HepG2 (cell line): Measurements from ENCODE around the gene CASP5. TPM values are rescaled to one million over a fixed set of nuclear protein-coding genes. Genes with fewer than 3 reads are reported as not detected.
A peak's percentile ranks its signal among the peaks of the same experiment; 100 is the strongest.

Experiments used
- ATAC-seq: fragments of 200-7000 bp; cut with Tn5 transposase; 3 replicates; pipeline ENCODE4 v1.9.1; 2020; ENCODE audit warnings: mild to moderate bottlenecking, moderate library complexity
- BruUV-seq: library from RNA; stranded (reverse); fragments of 400-500 nt; replicated peaks from 2 replicates; lab custom pipeline; 2021; lab: Mats Ljungman, UMichigan
- CTCF ChIA-PET: fragments of 300-600 bp; formaldehyde crosslinking; extraction: SDS; loops from one replicate; lab custom pipeline; 2021; ENCODE audit warnings: low total read pairs, inconsistent platforms, low intra/inter-chr PET ratio; lab: Yijun Ruan, JAX
- POLR2A ChIA-PET: fragments of 350-600 bp; sonication (Branson Sonifier 250); formaldehyde crosslinking; loops from one replicate; lab custom pipeline; 2020; ENCODE audit warnings: antibody characterized with exemption, inconsistent platforms; lab: Yijun Ruan, JAX
- DNase-seq: peaks from one replicate; pipeline ENCODE4 v3.0.0-alpha.2; 2015; ENCODE audit warnings: low spot score
- FAIRE-seq: peaks from 3 replicates; lab custom pipeline; 2011; peaks lifted over from hg19 to GRCh38; lab: Jason Lieb, UNC
- H2AFZ ChIP-seq: one replicate; pipeline ENCODE4 v1.6.1; 2011; ENCODE audit warnings: low read length, inconsistent platforms
- H3K27ac ChIP-seq: fragments of 300-600 bp; 3 replicates; pipeline ENCODE4 v1.8.0; 2011; ENCODE audit warnings: mixed run types, mild to moderate bottlenecking, mixed read lengths, low read length, inconsistent platforms; ENCODE audit not compliant: insufficient read depth; ENCODE audit errors: extremely low read length
- H3K27me3 ChIP-seq, 2 experiments: fragments of 200-600 bp in 1 of 2; 2 replicates in 1 of 2; 3 replicates in 1 of 2; pipeline versions ENCODE4 v1.6.0 to v1.8.0; 2011; ENCODE audit warnings: low read length in 2 of 2, mild to moderate bottlenecking in 2 of 2, moderate library complexity in 2 of 2, inconsistent platforms in 1 of 2; ENCODE audit not compliant: insufficient read depth in 2 of 2, control insufficient read depth in 1 of 2
- H3K36me3 ChIP-seq, 2 experiments: fragments of 200-600 bp in 1 of 2; replicated peaks in 1 of 2; 2 replicates in 1 of 2; 3 replicates in 1 of 2; pipeline versions ENCODE4 v1.5.1 to v1.8.0; 2011; ENCODE audit warnings: low read length in 2 of 2, inconsistent platforms in 1 of 2; ENCODE audit not compliant: insufficient read depth in 2 of 2, control insufficient read depth in 1 of 2
- H3K4me1 ChIP-seq: 2 replicates; pipeline ENCODE4 v1.5.1; 2012; ENCODE audit warnings: low read length, inconsistent platforms; ENCODE audit not compliant: insufficient read depth
- H3K4me2 ChIP-seq: 2 replicates; pipeline ENCODE4 v1.6.0; 2011; ENCODE audit warnings: low read depth, low read length, inconsistent platforms
- H3K4me3 ChIP-seq, 3 experiments: fragments of 200-600 bp in 1 of 3; sonication (generic), shearing (Covaris generic) in 1 of 3; replicated peaks in 1 of 3; 2 replicates each; pipeline ENCODE4 v1.5.1; 2011 to 2016; ENCODE audit warnings: low read length in 3 of 3, inconsistent platforms in 2 of 3, low read depth in 2 of 3, mild to moderate bottlenecking in 2 of 3, control low read depth in 1 of 3, mixed read lengths in 1 of 3; ENCODE audit not compliant: insufficient read depth in 1 of 3
- H3K79me2 ChIP-seq: one replicate; pipeline ENCODE4 v1.6.1; 2011; ENCODE audit warnings: low read length, inconsistent platforms; ENCODE audit not compliant: insufficient read depth
- H3K9ac ChIP-seq: 2 replicates; pipeline ENCODE4 v1.6.0; 2011; ENCODE audit warnings: mild to moderate bottlenecking, low read depth, low read length, inconsistent platforms; ENCODE audit not compliant: insufficient read depth
- H3K9me3 ChIP-seq: 2 replicates; pipeline ENCODE4 v1.5.1; 2012; ENCODE audit warnings: mild to moderate bottlenecking, low read length
- H4K20me1 ChIP-seq: 2 replicates; pipeline ENCODE4 v1.6.0; 2011; ENCODE audit warnings: inconsistent platforms, mild to moderate bottlenecking, low read length, moderate library complexity; ENCODE audit not compliant: insufficient read depth
- ATF7 ChIP-seq, 2 experiments: fragments of 450-650 bp in 1 of 2; sonication (generic) in 1 of 2; formaldehyde crosslinking in 1 of 2; IDR thresholded peaks; 2 replicates each; pipeline versions ENCODE4 v1.4.0 to v1.6.1; 2016 to 2020; ENCODE audit warnings: antibody characterized with exemption in 1 of 2, mild to moderate bottlenecking in 1 of 2, missing genetic modification reagents in 1 of 2
- CBX5 ChIP-seq: sonication (generic); formaldehyde crosslinking; IDR thresholded peaks from 2 replicates; pipeline ENCODE4 v1.4.0; 2020; ENCODE audit warnings: missing genetic modification reagents, borderline replicate concordance
- GLI4 ChIP-seq: sonication (generic); formaldehyde crosslinking; IDR thresholded peaks from 2 replicates; pipeline ENCODE4 v1.5.1; 2020; ENCODE audit warnings: missing genetic modification reagents, mild to moderate bottlenecking, moderate library complexity, borderline replicate concordance
- RARA ChIP-seq: IDR thresholded peaks from 2 replicates; pipeline ENCODE4 v1.6.1; 2016; ENCODE audit warnings: missing genetic modification reagents, missing compliant biosample characterization
- SMAD3 ChIP-seq: sonication (generic); formaldehyde crosslinking; IDR thresholded peaks from 2 replicates; pipeline ENCODE4 v1.4.0; 2020; ENCODE audit warnings: missing genetic modification reagents
- WIZ ChIP-seq: sonication (generic); formaldehyde crosslinking; IDR thresholded peaks from 2 replicates; pipeline ENCODE4 v1.5.1; 2020; ENCODE audit warnings: mild to moderate bottlenecking, missing genetic modification reagents
- ZBTB42 ChIP-seq: sonication (generic); formaldehyde crosslinking; IDR thresholded peaks from 2 replicates; pipeline ENCODE4 v1.5.0; 2020; ENCODE audit warnings: mild to moderate bottlenecking, missing genetic modification reagents
- ZFP62 ChIP-seq: sonication (generic); formaldehyde crosslinking; IDR thresholded peaks from 2 replicates; pipeline ENCODE4 v1.4.0; 2020; ENCODE audit warnings: missing genetic modification reagents
- ZMYM4 ChIP-seq: sonication (generic); formaldehyde crosslinking; IDR thresholded peaks from 2 replicates; pipeline ENCODE4 v1.8.1; 2023; ENCODE audit warnings: mild to moderate bottlenecking, missing genetic modification reagents
- ZNF446 ChIP-seq: sonication (generic); formaldehyde crosslinking; IDR thresholded peaks from 2 replicates; pipeline ENCODE4 v1.5.0; 2020; ENCODE audit warnings: mild to moderate bottlenecking, missing genetic modification reagents
- ZNF577 ChIP-seq: sonication (generic); formaldehyde crosslinking; IDR thresholded peaks from 2 replicates; pipeline ENCODE4 v1.4.0; 2020; ENCODE audit warnings: mild to moderate bottlenecking, low read depth, missing genetic modification reagents, borderline replicate concordance
- ZNF775 ChIP-seq: sonication (generic); formaldehyde crosslinking; IDR thresholded peaks from 2 replicates; pipeline ENCODE4 v1.4.0; 2020; ENCODE audit warnings: missing genetic modification reagents, mild to moderate bottlenecking, moderate library complexity, borderline replicate concordance
- WGBS: methylation state at CpG from one replicate; pipeline ENCODE4 v1.1.6; 2017; ENCODE audit warnings: low lambda C conversion rate; 5-methylcytosine and 5-hydroxymethylcytosine counted together
- in situ Hi-C: cut with HindIII; loops from 2 replicates; pipeline ENCODE4 v1.10.0; 2017; ENCODE audit warnings: low pct_unique_long_range_greater_than_20kb; ENCODE audit not compliant: extremely low pct_ligation_motif_present
- intact Hi-C: fragments of 100-400 bp; cut with micrococcal nuclease; formaldehyde crosslinking; loops from one replicate; pipeline ENCODE4 v1.10.0; 2022; ENCODE audit not compliant: unreplicated experiment
- polyA plus RNA-seq, 8 experiments: library from polyadenylated mRNA; depleted of rRNA in 3 of 8; stranded (reverse) in 7 of 8; unstranded in 1 of 8; fragments of >200 nt; fragmentation: Illumina TruSeq in 4 of 8; extraction: Trizol in 4 of 8; gene quantifications; 2 replicates each; pipeline versions ENCODE4 v1.2.1 to v1.2.3, GENCODE V29; 2011 to 2016; ENCODE audit warnings: low read depth in 4 of 8, missing spikeins in 1 of 8, mixed read lengths in 1 of 8; ENCODE audit not compliant: insufficient read depth in 1 of 8
- total RNA-seq, 5 experiments: library from RNA; depleted of rRNA; stranded (reverse); fragments of >200 nt; fragmentation: Illumina TruSeq; extraction: Trizol; gene quantifications; 2 replicates each; pipeline ENCODE4 v1.2.3, GENCODE V29; 2016; ENCODE audit warnings: low read depth in 1 of 5
- TF ChIP-seq, protein P1 (sequence below): IDR thresholded peaks from 2 replicates; pipeline ENCODE4 v1.6.1; 2012; ENCODE audit warnings: inconsistent platforms
- TF ChIP-seq, protein P2 (sequence below): IDR thresholded peaks from 2 replicates; pipeline ENCODE4 v1.6.1; 2016; ENCODE audit warnings: low read depth, missing genetic modification reagents, missing compliant biosample characterization

CASP5 gene
- total and polyA plus RNA-seq, 2 of the 13 experiments (the other 11 are each of a cell fraction or from before 2014, with no cell fraction given) = not detected

DNA sequence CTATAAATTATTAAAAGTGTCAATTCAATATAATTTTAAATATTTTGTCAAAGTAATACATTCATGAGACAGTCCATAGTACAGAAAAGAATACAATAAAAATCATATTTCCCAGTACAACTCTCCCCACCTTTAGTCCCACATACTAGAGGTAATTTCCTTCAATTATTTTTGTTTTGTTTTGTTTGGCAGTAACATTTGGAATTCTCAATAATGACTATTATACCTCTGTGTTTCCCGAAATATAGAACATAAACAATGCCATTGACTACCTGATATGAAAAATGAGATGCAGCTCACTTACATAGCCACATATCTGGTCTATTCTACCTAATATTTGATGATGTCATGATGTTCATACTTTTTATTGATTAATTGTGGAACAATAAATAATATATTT is 30.2 kb downstream of the CASP5 start:
- peaks cover 0 to 6% of the 10 kb centered on the region in 2 experiments; a peak in 1 of 5 replicates for H3K27me3 ChIP-seq
- H3K27ac ChIP-seq = no peak overlapping the region
- H4K20me1 ChIP-seq = no peaks in the 10 kb centered on the region
- ChIA-PET CTCF (no interaction called here), POLR2A (no interaction called here)
- H3K9ac ChIP-seq = no peak overlapping the region
- BruUV-seq = no TSS peak
- no peak for DNase-seq
- no peak for FAIRE-seq
- 11% methylated on average over 1 of the region's 1 CpG for WGBS
- no peaks in the 10 kb centered on the region for H3K79me2 ChIP-seq
- H3K9me3 ChIP-seq = no peaks in the 10 kb centered on the region
- no peak overlapping the region for H2AFZ ChIP-seq
- in situ Hi-C loops (no loop called here), intact Hi-C loops (no loop called here)
- H3K4me3 ChIP-seq = no peak overlapping the region
- TF ChIP-seq SMAD3 (CRISPR knock-in tag) (no peak), ATF7 (IDR thresholded peaks at IDR 0.05) (peak; percentile 78), ATF7 (CRISPR knock-in tag; IDR thresholded peaks at IDR 0.05) (no peak)
- H3K4me1 ChIP-seq = peaks cover 32% of the 10 kb centered on the region
- no peak overlapping the region for H3K4me2 ChIP-seq
- H3K36me3 ChIP-seq = no peaks in the 10 kb centered on the region
- no peak for ATAC-seq

DNA sequence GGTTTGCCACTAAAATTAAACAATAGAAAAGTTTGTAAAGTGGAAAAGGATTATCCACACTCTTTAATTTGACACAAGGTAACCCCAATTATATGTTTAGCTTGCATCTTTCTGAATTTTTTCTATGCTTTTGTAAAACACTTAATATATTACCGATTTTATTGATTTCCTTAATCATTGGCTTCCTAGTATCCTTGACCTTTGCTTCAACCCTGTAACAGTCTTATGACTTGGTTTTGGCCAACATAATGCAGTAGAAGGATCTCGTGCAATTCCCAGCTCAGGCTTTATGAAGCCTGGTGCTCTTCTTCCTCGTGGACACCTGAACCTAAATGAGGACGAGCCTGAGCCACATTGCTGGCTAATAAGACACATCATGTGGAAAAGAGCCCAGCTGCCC is 31.0 kb downstream of the CASP5 start:
- Histone ChIP-seq H2AFZ (no peak overlapping the region), H3K79me2 (no peaks in the 10 kb centered on the region), H3K4me2 (no peak overlapping the region), H3K27ac (no peak overlapping the region), H3K9ac (no peak overlapping the region), H4K20me1 (no peaks in the 10 kb centered on the region), H3K36me3 (no peaks in the 10 kb centered on the region), H3K4me3 (no peak overlapping the region), H3K4me1 (peaks cover 32% of the 10 kb centered on the region), H3K9me3 (no peaks in the 10 kb centered on the region), H3K27me3 (peaks cover 0 to 6% of the 10 kb centered on the region in 2 experiments; a peak in 1 of 5 replicates)
- DNase-seq = no peak
- CTCF ChIA-PET = no interaction called here
- WGBS = 2% methylated on average over 4 of the region's 4 CpGs
- intact Hi-C loops = no loop called here
- no TSS peak for BruUV-seq
- POLR2A ChIA-PET = interaction anchor here (1.2 kb wide), 1 partner anchor 23 kb away, joined by 6 read pairs; the partner anchor contains the start of gene CASP4
- ATAC-seq = no peak
- in situ Hi-C loops = no loop called here
- no peak for FAIRE-seq
- TF ChIP-seq ZMYM4 (peak; percentile 37), ZFP62 (CRISPR knock-in tag) (no peak), ZNF775 (CRISPR knock-in tag) (no peak), ZBTB42 (CRISPR knock-in tag) (no peak), RARA (CRISPR knock-in tag) (peak; percentile 51), ZNF446 (no peak), GLI4 (CRISPR knock-in tag) (no peak), ZNF577 (no peak), CBX5 (no peak), WIZ (CRISPR knock-in tag) (no peak)
- TF ChIP-seq, protein P1, sequence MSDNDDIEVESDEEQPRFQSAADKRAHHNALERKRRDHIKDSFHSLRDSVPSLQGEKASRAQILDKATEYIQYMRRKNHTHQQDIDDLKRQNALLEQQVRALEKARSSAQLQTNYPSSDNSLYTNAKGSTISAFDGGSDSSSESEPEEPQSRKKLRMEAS = peak; percentile 22; the same call in 1 of the 2 replicates
- TF ChIP-seq, protein P2, sequence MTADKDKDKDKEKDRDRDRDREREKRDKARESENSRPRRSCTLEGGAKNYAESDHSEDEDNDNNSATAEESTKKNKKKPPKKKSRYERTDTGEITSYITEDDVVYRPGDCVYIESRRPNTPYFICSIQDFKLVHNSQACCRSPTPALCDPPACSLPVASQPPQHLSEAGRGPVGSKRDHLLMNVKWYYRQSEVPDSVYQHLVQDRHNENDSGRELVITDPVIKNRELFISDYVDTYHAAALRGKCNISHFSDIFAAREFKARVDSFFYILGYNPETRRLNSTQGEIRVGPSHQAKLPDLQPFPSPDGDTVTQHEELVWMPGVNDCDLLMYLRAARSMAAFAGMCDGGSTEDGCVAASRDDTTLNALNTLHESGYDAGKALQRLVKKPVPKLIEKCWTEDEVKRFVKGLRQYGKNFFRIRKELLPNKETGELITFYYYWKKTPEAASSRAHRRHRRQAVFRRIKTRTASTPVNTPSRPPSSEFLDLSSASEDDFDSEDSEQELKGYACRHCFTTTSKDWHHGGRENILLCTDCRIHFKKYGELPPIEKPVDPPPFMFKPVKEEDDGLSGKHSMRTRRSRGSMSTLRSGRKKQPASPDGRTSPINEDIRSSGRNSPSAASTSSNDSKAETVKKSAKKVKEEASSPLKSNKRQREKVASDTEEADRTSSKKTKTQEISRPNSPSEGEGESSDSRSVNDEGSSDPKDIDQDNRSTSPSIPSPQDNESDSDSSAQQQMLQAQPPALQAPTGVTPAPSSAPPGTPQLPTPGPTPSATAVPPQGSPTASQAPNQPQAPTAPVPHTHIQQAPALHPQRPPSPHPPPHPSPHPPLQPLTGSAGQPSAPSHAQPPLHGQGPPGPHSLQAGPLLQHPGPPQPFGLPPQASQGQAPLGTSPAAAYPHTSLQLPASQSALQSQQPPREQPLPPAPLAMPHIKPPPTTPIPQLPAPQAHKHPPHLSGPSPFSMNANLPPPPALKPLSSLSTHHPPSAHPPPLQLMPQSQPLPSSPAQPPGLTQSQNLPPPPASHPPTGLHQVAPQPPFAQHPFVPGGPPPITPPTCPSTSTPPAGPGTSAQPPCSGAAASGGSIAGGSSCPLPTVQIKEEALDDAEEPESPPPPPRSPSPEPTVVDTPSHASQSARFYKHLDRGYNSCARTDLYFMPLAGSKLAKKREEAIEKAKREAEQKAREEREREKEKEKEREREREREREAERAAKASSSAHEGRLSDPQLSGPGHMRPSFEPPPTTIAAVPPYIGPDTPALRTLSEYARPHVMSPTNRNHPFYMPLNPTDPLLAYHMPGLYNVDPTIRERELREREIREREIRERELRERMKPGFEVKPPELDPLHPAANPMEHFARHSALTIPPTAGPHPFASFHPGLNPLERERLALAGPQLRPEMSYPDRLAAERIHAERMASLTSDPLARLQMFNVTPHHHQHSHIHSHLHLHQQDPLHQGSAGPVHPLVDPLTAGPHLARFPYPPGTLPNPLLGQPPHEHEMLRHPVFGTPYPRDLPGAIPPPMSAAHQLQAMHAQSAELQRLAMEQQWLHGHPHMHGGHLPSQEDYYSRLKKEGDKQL (CRISPR knock-in tag) = no peak
